Measurements from ENCODE around the gene ISLR. TPM values are rescaled to one million over a fixed set of nuclear protein-coding genes. Genes with fewer than 3 reads are reported as not detected.

The ISLR gene
- total RNA-seq, 1 donor from 2014 or later = 85.6 TPM

DNA sequence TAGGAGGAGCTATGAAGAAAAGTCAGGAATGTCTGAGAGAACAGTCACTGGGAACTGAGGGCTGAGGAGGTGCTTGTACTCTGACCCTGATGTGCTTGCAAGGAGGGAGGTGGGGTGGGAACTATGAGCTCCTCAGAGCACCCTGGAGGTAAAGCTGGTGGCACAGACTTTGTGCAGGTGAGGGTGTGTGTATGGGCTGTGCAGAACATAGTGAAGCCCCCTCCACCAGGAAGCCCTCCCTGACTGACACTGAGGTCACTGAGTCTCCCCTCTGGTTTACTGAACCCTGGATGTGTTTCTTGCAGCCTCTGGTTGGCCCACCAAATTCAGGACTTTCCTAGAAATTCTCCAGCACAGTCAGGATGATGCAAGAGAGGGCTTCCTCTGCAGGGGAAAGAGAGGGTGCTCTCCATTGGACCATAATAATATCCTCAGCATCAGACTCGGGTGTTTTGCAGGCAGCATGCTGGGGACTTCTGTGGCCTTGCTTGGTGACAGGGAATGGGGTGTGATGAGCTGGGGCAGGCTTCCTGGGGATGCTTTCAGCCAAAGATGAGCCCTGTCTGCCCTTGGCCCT lies 1.5 kb upstream of the ISLR start:
- Histone ChIP-seq H3K9ac (ENCODE audit: low read depth in 1 of 3, low read length in 3 of 3) (no peak overlapping the region), H3K4me3 (ENCODE audit: low read length in 3 of 3) (no peak overlapping the region), H3K27ac (ENCODE audit: low read depth, low read length) (peak overlapping the region; percentile 80), H3K4me1 (ENCODE audit: control insufficient read depth in 3 of 3, insufficient read depth in 3 of 3, low read length in 3 of 3) (peaks cover 37 to 46% (median 37%) of the 10 kb centered on the region in 3 donors), H3K27me3 (ENCODE audit: control insufficient read depth in 3 of 3, insufficient read depth in 3 of 3, low read length in 3 of 3) (no peaks in the 10 kb centered on the region), H3K9me3 (ENCODE audit: control insufficient read depth in 3 of 3, low read length in 3 of 3) (no peaks in the 10 kb centered on the region), H3K36me3 (ENCODE audit: control insufficient read depth in 3 of 3, insufficient read depth in 3 of 3, low read length in 3 of 3) (peaks cover 0 to 2% (median 0%) of the 10 kb centered on the region in 3 donors)

DNA sequence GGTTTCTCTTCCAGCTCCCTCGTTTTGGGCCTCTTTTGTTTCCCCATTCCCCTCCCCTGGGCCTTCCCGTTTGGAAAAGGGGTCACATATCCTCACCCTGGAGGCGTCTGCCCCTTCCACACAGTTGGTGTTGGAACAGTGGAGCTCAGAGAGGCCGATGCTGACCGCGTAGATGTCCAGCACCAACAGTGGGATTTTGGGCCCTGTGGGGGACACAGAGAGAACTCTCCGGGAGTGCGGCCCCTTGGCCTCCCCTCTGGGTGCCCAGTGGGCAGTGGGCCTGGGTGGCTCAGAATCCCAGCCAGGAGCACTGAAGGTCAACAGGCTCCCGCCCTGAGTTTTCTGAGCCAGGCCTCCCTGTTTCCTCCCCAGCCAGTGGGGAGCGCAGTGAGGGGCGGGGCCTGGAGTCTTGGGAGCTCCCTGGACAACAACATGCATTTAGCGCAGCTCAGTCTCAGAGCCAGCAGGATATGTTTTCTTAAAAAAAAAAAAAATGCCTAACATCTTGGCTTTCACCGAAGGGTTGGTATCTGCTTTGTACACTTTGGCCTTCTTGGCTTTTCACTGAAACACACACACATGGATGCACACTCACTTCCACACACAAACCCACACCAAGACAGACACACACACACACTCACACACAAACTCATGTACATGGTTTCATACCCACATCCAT lies 670 bp upstream of the ISLR start:
- Histone ChIP-seq H3K27me3 (ENCODE audit: control insufficient read depth in 3 of 3, insufficient read depth in 3 of 3, low read length in 3 of 3) (no peaks in the 10 kb centered on the region), H3K36me3 (ENCODE audit: control insufficient read depth in 3 of 3, insufficient read depth in 3 of 3, low read length in 3 of 3) (peaks cover 0 to 2% (median 0%) of the 10 kb centered on the region in 3 donors), H3K4me1 (ENCODE audit: control insufficient read depth in 3 of 3, insufficient read depth in 3 of 3, low read length in 3 of 3) (peaks cover 39 to 50% (median 44%) of the 10 kb centered on the region in 3 donors), H3K4me3 (ENCODE audit: low read length in 3 of 3) (peak overlapping the region in 2 of 3 donors; percentile 31 to 63), H3K9ac (ENCODE audit: low read depth in 1 of 3, low read length in 3 of 3) (peak overlapping the region in 2 of 3 donors; percentile 0 to 45), H3K9me3 (ENCODE audit: control insufficient read depth in 3 of 3, low read length in 3 of 3) (no peaks in the 10 kb centered on the region), H3K27ac (ENCODE audit: low read depth, low read length) (peak overlapping the region; percentile 80)

DNA sequence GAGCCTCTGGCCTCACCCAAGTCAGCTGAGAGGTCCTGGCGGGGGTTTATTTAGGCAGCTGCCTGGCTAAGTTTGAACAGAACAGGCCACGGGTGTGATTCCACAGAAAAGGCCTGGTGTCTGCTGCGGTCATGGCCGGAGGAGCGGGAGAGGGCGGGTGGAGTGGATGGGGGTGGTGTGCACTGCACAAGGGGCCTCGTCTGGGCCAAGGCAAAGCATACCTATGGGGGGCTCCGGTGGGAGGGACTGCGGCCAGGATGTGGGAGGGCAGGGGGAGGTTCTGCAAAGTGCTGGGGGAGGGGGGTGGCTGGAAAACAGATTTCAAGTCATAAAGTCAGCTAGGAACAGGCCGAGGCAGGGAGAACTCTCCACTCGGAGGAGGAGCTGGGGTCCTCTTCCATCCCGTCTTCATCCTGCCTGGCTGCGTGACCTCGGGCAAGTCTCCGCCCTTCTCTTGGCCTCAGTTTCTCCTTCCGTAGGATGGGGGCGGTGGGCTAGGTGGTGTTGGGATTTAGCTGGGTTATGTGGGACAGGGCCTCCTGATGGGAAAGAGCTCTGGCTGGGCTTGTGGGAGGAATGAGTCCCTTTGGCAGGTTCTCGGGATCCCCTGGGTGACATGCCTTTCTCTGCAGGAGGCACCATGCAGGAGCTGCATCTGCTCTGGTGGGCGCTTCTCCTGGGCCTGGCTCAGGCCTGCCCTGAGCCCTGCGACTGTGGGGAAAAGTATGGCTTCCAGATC lies 878 bp downstream of the ISLR start:
- peaks cover 0 to 2% (median 0%) of the 10 kb centered on the region in 3 donors for H3K36me3 ChIP-seq (ENCODE audit: control insufficient read depth in 3 of 3, insufficient read depth in 3 of 3, low read length in 3 of 3)
- H3K27ac ChIP-seq (ENCODE audit: low read depth, low read length) = peak overlapping the region; percentile 77
- peaks cover 0 to 4% (median 0%) of the 10 kb centered on the region in 3 donors for H3K27me3 ChIP-seq (ENCODE audit: control insufficient read depth in 3 of 3, insufficient read depth in 3 of 3, low read length in 3 of 3)
- H3K4me1 ChIP-seq (ENCODE audit: control insufficient read depth in 3 of 3, insufficient read depth in 3 of 3, low read length in 3 of 3) = peaks cover 48 to 53% (median 52%) of the 10 kb centered on the region in 3 donors
- peak overlapping the region; percentile 54 to 63 (median 58) for H3K4me3 ChIP-seq (ENCODE audit: low read length in 3 of 3)
- H3K9ac ChIP-seq (ENCODE audit: low read depth in 1 of 3, low read length in 3 of 3) = peak overlapping the region; percentile 57 to 76 (median 59)
- no peaks in the 10 kb centered on the region for H3K9me3 ChIP-seq (ENCODE audit: control insufficient read depth in 3 of 3, low read length in 3 of 3)

- Histone ChIP-seq H3K36me3 (ENCODE audit: control insufficient read depth in 3 of 3, insufficient read depth in 3 of 3, low read length in 3 of 3) (peaks cover 0 to 2% (median 0%) of the 10 kb centered on the region in 3 donors), H3K4me1 (ENCODE audit: control insufficient read depth in 3 of 3, insufficient read depth in 3 of 3, low read length in 3 of 3) (peaks cover 53 to 58% (median 55%) of the 10 kb centered on the region in 3 donors), H3K4me3 (ENCODE audit: low read length in 3 of 3) (peak overlapping the region; percentile 45 to 62 (median 54)), H3K27ac (ENCODE audit: low read depth, low read length) (no peak overlapping the region), H3K27me3 (ENCODE audit: control insufficient read depth in 3 of 3, insufficient read depth in 3 of 3, low read length in 3 of 3) (peaks cover 0 to 5% (median 0%) of the 10 kb centered on the region in 3 donors), H3K9me3 (ENCODE audit: control insufficient read depth in 3 of 3, low read length in 3 of 3) (no peaks in the 10 kb centered on the region), H3K9ac (ENCODE audit: low read depth in 1 of 3, low read length in 3 of 3) (peak overlapping the region in 1 of 3 donors; percentile 76)
Measured at GRCh38 chr15:74174958-74175253, 1.4 kb downstream of the ISLR start.

DNA sequence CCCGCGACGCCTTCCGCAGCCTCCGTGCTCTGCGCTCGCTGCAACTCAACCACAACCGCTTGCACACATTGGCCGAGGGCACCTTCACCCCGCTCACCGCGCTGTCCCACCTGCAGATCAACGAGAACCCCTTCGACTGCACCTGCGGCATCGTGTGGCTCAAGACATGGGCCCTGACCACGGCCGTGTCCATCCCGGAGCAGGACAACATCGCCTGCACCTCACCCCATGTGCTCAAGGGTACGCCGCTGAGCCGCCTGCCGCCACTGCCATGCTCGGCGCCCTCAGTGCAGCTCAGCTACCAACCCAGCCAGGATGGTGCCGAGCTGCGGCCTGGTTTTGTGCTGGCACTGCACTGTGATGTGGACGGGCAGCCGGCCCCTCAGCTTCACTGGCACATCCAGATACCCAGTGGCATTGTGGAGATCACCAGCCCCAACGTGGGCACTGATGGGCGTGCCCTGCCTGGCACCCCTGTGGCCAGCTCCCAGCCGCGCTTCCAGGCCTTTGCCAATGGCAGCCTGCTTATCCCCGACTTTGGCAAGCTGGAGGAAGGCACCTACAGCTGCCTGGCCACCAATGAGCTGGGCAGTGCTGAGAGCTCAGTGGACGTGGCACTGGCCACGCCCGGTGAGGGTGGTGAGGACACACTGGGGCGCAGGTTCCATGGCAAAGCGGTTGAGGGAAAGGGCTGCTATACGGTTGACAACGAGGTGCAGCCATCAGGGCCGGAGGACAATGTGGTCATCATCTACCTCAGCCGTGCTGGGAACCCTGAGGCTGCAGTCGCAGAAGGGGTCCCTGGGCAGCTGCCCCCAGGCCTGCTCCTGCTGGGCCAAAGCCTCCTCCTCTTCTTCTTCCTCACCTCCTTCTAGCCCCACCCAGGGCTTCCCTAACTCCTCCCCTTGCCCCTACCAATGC lies 2.0 kb downstream of the ISLR start:
- Histone ChIP-seq H3K9ac (ENCODE audit: low read depth in 1 of 3, low read length in 3 of 3) (peak overlapping the region in 1 of 3 donors; percentile 76), H3K27ac (ENCODE audit: low read depth, low read length) (no peak overlapping the region), H3K4me1 (ENCODE audit: control insufficient read depth in 3 of 3, insufficient read depth in 3 of 3, low read length in 3 of 3) (peaks cover 59 to 64% (median 59%) of the 10 kb centered on the region in 3 donors), H3K36me3 (ENCODE audit: control insufficient read depth in 3 of 3, insufficient read depth in 3 of 3, low read length in 3 of 3) (peaks cover 0 to 2% (median 0%) of the 10 kb centered on the region in 3 donors), H3K4me3 (ENCODE audit: low read length in 3 of 3) (peak overlapping the region in 2 of 3 donors; percentile 45 to 62), H3K9me3 (ENCODE audit: control insufficient read depth in 3 of 3, low read length in 3 of 3) (no peaks in the 10 kb centered on the region), H3K27me3 (ENCODE audit: control insufficient read depth in 3 of 3, insufficient read depth in 3 of 3, low read length in 3 of 3) (peaks cover 0 to 9% (median 0%) of the 10 kb centered on the region in 3 donors)

- H3K27me3 ChIP-seq (ENCODE audit: control insufficient read depth in 3 of 3, insufficient read depth in 3 of 3, low read length in 3 of 3) = peaks cover 0 to 9% (median 0%) of the 10 kb centered on the region in 3 donors
- H3K27ac ChIP-seq (ENCODE audit: low read depth, low read length) = no peak overlapping the region
- H3K4me3 ChIP-seq (ENCODE audit: low read length in 3 of 3) = peak overlapping the region in 1 of 3 donors; percentile 38
- peaks cover 59 to 69% (median 64%) of the 10 kb centered on the region in 3 donors for H3K4me1 ChIP-seq (ENCODE audit: control insufficient read depth in 3 of 3, insufficient read depth in 3 of 3, low read length in 3 of 3)
- peak overlapping the region in 1 of 3 donors; percentile 16 for H3K9ac ChIP-seq (ENCODE audit: low read depth in 1 of 3, low read length in 3 of 3)
- H3K9me3 ChIP-seq (ENCODE audit: control insufficient read depth in 3 of 3, low read length in 3 of 3) = no peaks in the 10 kb centered on the region
- peaks cover 0 to 2% (median 0%) of the 10 kb centered on the region in 3 donors for H3K36me3 ChIP-seq (ENCODE audit: control insufficient read depth in 3 of 3, insufficient read depth in 3 of 3, low read length in 3 of 3)
Measured at GRCh38 chr15:74176262-74177214, 3.0 kb downstream of the ISLR start.

DNA sequence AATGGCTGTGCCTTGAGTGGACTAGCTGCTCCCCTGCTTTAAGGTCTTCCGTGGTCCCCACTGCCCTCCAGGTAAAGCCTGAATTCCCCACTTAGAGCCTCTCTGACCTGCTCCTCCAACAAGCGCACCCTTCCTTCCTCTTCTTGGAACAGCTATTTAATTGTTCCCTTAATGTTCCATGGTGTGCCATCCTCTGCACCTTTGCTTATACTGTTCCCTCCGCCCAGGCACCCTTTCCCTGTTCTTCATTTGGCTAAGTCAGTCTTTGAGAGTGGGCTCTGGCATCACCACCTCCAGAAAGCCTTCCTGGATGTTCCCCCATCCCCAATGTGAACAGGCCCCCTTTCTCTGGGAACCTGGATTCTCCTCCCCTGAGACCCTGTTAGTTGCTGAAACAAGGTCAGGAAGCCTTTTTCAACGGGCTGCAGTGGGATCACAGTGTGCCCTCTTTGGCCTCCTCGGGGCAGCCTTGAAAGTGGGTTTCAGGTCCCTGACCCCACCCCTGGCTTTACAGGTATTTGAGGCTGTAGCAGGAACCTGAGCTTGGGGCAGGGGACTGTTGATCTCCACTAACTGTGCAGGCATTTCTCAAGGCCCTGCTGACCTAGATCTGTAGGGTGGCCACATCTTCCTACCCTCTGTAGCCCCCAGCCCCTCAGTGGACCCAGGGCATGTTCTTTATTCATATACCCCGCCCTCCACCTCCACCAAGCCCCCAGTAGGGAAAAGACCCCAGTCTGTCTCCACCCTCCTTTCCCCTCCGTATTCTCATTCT lies 5.0 kb downstream of the ISLR start:
- peaks cover 42 to 59% (median 53%) of the 10 kb centered on the region in 3 donors for H3K4me1 ChIP-seq (ENCODE audit: control insufficient read depth in 3 of 3, insufficient read depth in 3 of 3, low read length in 3 of 3)
- H3K9ac ChIP-seq (ENCODE audit: low read depth in 1 of 3, low read length in 3 of 3) = no peak overlapping the region
- H3K9me3 ChIP-seq (ENCODE audit: control insufficient read depth in 3 of 3, low read length in 3 of 3) = no peaks in the 10 kb centered on the region
- no peak overlapping the region for H3K27ac ChIP-seq (ENCODE audit: low read depth, low read length)
- H3K27me3 ChIP-seq (ENCODE audit: control insufficient read depth in 3 of 3, insufficient read depth in 3 of 3, low read length in 3 of 3) = peaks cover 0 to 9% (median 3%) of the 10 kb centered on the region in 3 donors
- no peak overlapping the region for H3K4me3 ChIP-seq (ENCODE audit: low read length in 3 of 3)
- peaks cover 0 to 2% (median 0%) of the 10 kb centered on the region in 3 donors for H3K36me3 ChIP-seq (ENCODE audit: control insufficient read depth in 3 of 3, insufficient read depth in 3 of 3, low read length in 3 of 3)

DNA sequence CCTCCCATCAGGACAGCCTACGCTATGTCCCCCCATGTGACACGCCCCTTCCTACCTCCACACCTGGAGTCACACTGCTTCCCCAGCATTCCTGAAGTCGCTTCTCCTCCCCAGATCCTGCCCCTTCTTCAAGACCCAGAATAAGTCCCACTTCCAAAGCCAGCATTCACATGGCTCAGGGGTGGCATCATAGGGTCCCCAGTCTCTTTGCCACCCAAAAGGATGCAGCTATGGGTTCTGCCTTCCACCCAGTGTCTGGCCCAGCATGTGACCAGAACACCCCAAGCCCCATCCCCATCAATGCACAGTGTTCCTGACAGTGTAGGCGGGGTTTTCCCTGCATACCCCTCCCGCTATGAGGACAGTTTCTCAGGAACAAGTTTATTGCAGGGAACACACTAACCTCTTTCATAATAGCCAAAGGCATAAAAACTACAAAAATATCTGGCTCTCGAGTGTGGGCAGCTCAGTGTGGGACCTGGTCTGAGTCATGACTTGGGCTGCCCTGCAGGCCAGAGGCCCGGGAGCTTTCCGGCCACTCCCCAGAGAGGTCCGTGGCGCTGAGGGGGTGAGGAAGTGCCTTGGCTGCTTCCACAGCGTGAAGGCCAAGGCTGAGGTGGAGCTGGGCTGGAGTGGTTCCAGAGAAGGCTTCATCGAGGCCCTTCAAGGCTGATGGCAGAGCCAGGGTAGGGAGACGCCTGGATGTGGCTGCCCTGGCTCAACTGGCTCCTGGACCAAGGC lies 5.8 kb downstream of the ISLR start:
- Histone ChIP-seq H3K4me1 (ENCODE audit: control insufficient read depth in 3 of 3, insufficient read depth in 3 of 3, low read length in 3 of 3) (peaks cover 42 to 53% (median 49%) of the 10 kb centered on the region in 3 donors), H3K9me3 (ENCODE audit: control insufficient read depth in 3 of 3, low read length in 3 of 3) (no peaks in the 10 kb centered on the region), H3K4me3 (ENCODE audit: low read length in 3 of 3) (peak overlapping the region in 1 of 3 donors; percentile 29), H3K36me3 (ENCODE audit: control insufficient read depth in 3 of 3, insufficient read depth in 3 of 3, low read length in 3 of 3) (peaks cover 0 to 2% (median 0%) of the 10 kb centered on the region in 3 donors), H3K27me3 (ENCODE audit: control insufficient read depth in 3 of 3, insufficient read depth in 3 of 3, low read length in 3 of 3) (peaks cover 0 to 9% (median 3%) of the 10 kb centered on the region in 3 donors), H3K27ac (ENCODE audit: low read depth, low read length) (peak overlapping the region; percentile 25), H3K9ac (ENCODE audit: low read depth in 1 of 3, low read length in 3 of 3) (peak overlapping the region in 2 of 3 donors; percentile 40 to 51)
